Activated naive CD4-positive, alpha-beta T cell treated with anti-CD3 and anti-CD28 coated beads, Interleukin-2, amount 50 U/mL, for 72 hours (primary cell): ENCODE data around the gene GYG2. TPM values are rescaled to one million over a fixed set of nuclear protein-coding genes. Genes with fewer than 3 reads are reported as not detected.
"Not testable (repeated sequence)": the region's sequence is repeated elsewhere in the genome, so short reads cannot be mapped to it uniquely, and the experiment has no call there.

ENCODE experiments used
- ATAC-seq, 2 donors: fragments of 150-1000 bp; cut with Tn5 transposase; 2 replicates each; pipeline ENCODE4 v1.10.0; 2021; ENCODE audit warnings: mild to moderate bottlenecking in 2 of 2, moderate library complexity in 2 of 2
- DNase-seq, 2 donors: peaks; one replicate each; pipeline ENCODE4 v3.0.0; 2021 to 2022; ENCODE audit warnings: low spot score in 2 of 2
- H3K27ac Mint-ChIP-seq, 2 donors: one replicate each; pipeline ENCODE4 v1.8.0; 2022; ENCODE audit warnings: mild to moderate bottlenecking in 2 of 2, mixed read lengths in 2 of 2
- H3K36me3 Mint-ChIP-seq, 2 donors: one replicate each; pipeline ENCODE4 v1.8.0; 2022; ENCODE audit warnings: mixed read lengths in 2 of 2
- H3K9me3 Mint-ChIP-seq, 2 donors: one replicate each; pipeline ENCODE4 v1.8.0; 2022; ENCODE audit warnings: mixed read lengths in 2 of 2
- total RNA-seq, 2 donors: library from RNA; stranded (reverse); gene quantifications; one replicate each; pipeline ENCODE4 v1.2.3, GENCODE V29; 2022

The GYG2 gene
- total RNA-seq, 2 donors from 2014 or later, result not detected

GRCh38 chrX:2910109-2910508 lies 81.4 kb downstream of the GYG2 start:
- no peak for ATAC-seq
- Mint-ChIP-seq H3K27ac (no peak overlapping the region), H3K9me3 (peaks cover 4 to 5% of the 10 kb centered on the region in 2 donors), H3K36me3 (peaks cover 0 to 6% of the 10 kb centered on the region in 2 donors)
- no peak for DNase-seq

- ATAC-seq (no peak), DNase-seq (no peak)
- Mint-ChIP-seq H3K27ac (no peak overlapping the region), H3K36me3 (peaks cover 0 to 6% of the 10 kb centered on the region in 2 donors), H3K9me3 (peaks cover 4% of the 10 kb centered on the region in 2 donors)
Observed at GRCh38 chrX:2913118-2913517, 84.4 kb downstream of the GYG2 start.

- Mint-ChIP-seq H3K9me3 (peaks cover 3 to 4% of the 10 kb centered on the region in 2 donors), H3K36me3 (peaks cover 0 to 5% of the 10 kb centered on the region in 2 donors), H3K27ac (no peak overlapping the region)
- no peak for ATAC-seq
- DNase-seq, result no peak
Observed at GRCh38 chrX:2917767-2918166, 89.0 kb downstream of the GYG2 start.

- Mint-ChIP-seq H3K27ac (no peak overlapping the region), H3K9me3 (peaks cover 3 to 4% of the 10 kb centered on the region in 2 donors), H3K36me3 (peaks cover 0 to 5% of the 10 kb centered on the region in 2 donors)
- ATAC-seq (no peak), DNase-seq (no peak)
Observed at GRCh38 chrX:2921193-2921592, 92.5 kb downstream of the GYG2 start.

GRCh38 chrX:2921750-2922149 lies 93.0 kb downstream of the GYG2 start:
- no peaks in the 10 kb centered on the region for H3K9me3 Mint-ChIP-seq
- no peaks in the 10 kb centered on the region for H3K36me3 Mint-ChIP-seq
- ATAC-seq (no peak), DNase-seq (no peak)
- no peak overlapping the region for H3K27ac Mint-ChIP-seq

- Mint-ChIP-seq H3K9me3 (no peaks in the 10 kb centered on the region), H3K36me3 (no peaks in the 10 kb centered on the region), H3K27ac (no peak overlapping the region)
- ATAC-seq (no peak), DNase-seq (no peak)
Observed at GRCh38 chrX:2924151-2924550, 95.4 kb downstream of the GYG2 start.

- DNase-seq, H3K36me3 Mint-ChIP-seq, H3K9me3 Mint-ChIP-seq, H3K27ac Mint-ChIP-seq, ATAC-seq: not testable (repeated sequence)
Observed at GRCh38 chrX:2926255-2926654, 97.5 kb downstream of the GYG2 start.

GRCh38 chrX:2926664-2927275 lies 98.0 kb downstream of the GYG2 start:
- no peak overlapping the region for H3K27ac Mint-ChIP-seq
- H3K9me3 Mint-ChIP-seq, result peaks cover 3 to 5% of the 10 kb centered on the region in 2 donors
- DNase-seq (no peak), ATAC-seq (no peak)
- H3K36me3 Mint-ChIP-seq, result peaks cover 0 to 6% of the 10 kb centered on the region in 2 donors

GRCh38 chrX:2928191-2928582 lies 99.5 kb downstream of the GYG2 start:
- H3K36me3 Mint-ChIP-seq, result peaks cover 0 to 6% of the 10 kb centered on the region in 2 donors
- peaks cover 3 to 5% of the 10 kb centered on the region in 2 donors for H3K9me3 Mint-ChIP-seq
- no peak overlapping the region for H3K27ac Mint-ChIP-seq
- ATAC-seq (peak in 1 of 2 donors; percentile 5), DNase-seq (no peak)

- H3K9me3 Mint-ChIP-seq, result peaks cover 3 to 5% of the 10 kb centered on the region in 2 donors
- DNase-seq, result peak; percentile 29 to 59
- peaks cover 0 to 6% of the 10 kb centered on the region in 2 donors for H3K36me3 Mint-ChIP-seq
- no peak within 1 kb of the TSS for H3K27ac Mint-ChIP-seq
- ATAC-seq, result peak; percentile 91 to 93
Observed at GRCh38 chrX:2928583-2929434, 100.1 kb downstream of the GYG2 start, which contains the start of gene ARSD. ARSD (minus strand) TSS chrX:2929339; CDS start chrX:2929275, 64 bp downstream.

GRCh38 chrX:2931155-2931554 lies 102.4 kb downstream of the GYG2 start:
- ATAC-seq, result no peak
- peaks cover 0 to 6% of the 10 kb centered on the region in 2 donors for H3K36me3 Mint-ChIP-seq
- H3K9me3 Mint-ChIP-seq, result peaks cover 3 to 5% of the 10 kb centered on the region in 2 donors
- no peak for DNase-seq
- no peak overlapping the region for H3K27ac Mint-ChIP-seq

GRCh38 chrX:2931612-2932011 lies 102.9 kb downstream of the GYG2 start:
- Mint-ChIP-seq H3K36me3 (peaks cover 0 to 6% of the 10 kb centered on the region in 2 donors), H3K9me3 (peaks cover 3 to 5% of the 10 kb centered on the region in 2 donors), H3K27ac (no peak overlapping the region)
- DNase-seq, result no peak
- ATAC-seq, result no peak

Other genes with a start within 250 kb of the GYG2 start
- gene CD99, start 137.6 kb upstream of the GYG2 start, total RNA-seq, result 100 to 1,000 TPM in 1 of 2 donors, 10 to 100 TPM in 1; 64.1 to 158 TPM
- under 1 TPM in 1 of 2 donors, not detected in 1; 0.51 TPM for gene XG, start 76.9 kb upstream of the GYG2 start, total RNA-seq
- gene ARSD, start 100.4 kb downstream of the GYG2 start, total RNA-seq, result 1 to 10 TPM; 1.2 to 1.7 TPM
- not detected for gene ARSH, start 177.6 kb downstream of the GYG2 start, total RNA-seq
- not detected for gene ARSF, start 212.5 kb downstream of the GYG2 start, total RNA-seq